HG02943 (cell line): ENCODE measurements around the gene DTX3L.

Source experiments
- ATAC-seq: cut with Tn5 transposase; IDR thresholded peaks from one replicate; pipeline ENCODE4 v1.9.1; 2021; ENCODE audit warnings: mild to moderate bottlenecking, low read depth, moderate library complexity; ENCODE audit not compliant: unreplicated experiment

Gene DTX3L

DNA sequence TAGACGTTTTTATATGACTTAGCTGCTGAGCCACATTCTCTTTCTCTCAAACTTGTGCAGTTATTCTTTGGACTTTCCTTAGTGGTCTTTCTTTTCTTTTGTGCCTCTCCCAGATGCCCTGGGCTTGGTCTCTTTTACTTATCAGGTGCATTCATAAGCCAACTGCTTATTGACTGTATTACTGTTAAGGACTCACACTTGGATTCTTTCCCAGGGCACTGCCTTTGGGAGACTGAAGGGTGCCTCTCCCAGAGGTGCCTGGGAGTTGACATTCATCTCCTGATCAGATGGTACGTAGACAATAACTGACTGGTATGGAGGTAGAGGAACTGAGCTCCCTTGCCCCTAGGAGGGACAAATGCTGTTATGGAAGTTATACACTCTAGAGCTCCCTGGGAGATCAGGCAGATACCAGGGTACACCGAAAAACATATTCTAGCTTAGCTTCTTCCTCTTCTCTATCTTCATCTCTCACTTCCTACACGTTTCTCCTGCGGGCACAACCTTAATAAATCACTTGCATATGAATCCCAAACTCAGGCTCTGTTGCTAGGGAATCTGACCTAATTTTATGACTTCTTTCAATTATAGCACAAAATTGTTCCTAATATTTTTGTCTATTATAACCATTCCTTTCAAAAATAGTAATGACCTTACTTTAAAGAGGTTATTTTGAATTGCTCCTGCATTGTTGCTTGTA is 38.0 kb downstream of the DTX3L start:
- no peak for ATAC-seq

DNA sequence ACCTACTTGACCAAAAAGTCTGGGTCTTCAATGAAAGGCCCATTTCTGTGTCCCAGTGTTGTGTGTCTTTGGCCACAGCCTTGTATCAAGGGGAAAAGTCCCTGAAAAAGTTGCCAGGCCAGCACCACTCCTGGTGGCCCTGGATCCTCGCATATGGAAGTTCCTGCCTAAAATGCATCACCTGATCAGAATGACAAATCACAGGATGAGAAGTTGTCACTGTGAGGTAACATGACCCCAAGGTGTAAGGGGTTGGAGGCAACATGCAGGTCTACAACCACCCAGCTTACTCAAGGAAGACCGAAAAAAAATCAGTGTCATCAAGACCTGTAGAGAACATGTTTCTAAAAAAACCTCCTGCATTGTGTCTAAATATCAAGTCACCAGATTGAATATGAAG is 38.9 kb downstream of the DTX3L start:
- no peak for ATAC-seq

DNA sequence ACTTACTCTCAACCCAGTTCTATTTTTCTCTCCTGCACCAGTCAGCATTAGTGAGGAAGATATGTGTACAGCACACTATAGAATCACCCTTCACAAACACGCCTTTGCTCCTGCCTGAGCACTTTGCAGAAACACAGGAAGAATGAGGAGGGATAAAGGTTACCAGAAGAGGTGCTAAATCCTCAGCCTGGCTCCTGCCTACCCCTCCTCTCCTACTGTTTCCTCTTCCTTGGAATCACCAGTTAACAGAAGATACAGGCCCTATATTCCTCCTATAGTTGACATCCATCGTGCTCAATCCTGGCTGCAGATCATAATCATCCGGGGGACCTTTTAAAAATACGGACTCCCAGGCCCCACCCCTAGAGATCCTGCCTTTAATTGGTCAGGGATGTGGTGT is 42.2 kb downstream of the DTX3L start:
- ATAC-seq: no peak

DNA sequence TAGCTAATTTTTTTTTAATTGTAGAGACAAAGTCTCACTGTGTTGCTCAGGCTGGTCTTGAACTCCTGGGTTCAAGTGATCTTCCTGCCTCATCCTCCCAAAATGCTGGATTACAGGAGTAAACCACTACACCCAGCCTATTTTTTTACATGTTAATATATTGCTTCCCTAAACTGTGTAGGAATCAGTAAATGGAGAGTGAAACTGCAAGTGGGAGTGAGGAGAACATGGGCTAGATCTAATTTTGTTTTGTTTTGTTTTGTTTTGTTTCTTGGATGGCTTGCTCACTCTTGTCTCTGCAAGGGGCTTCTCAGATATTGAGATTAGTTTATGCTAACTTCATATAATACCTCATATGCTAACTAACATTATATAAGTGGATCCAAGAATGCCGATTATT is 44.8 kb downstream of the DTX3L start:
- no peak for ATAC-seq

DNA sequence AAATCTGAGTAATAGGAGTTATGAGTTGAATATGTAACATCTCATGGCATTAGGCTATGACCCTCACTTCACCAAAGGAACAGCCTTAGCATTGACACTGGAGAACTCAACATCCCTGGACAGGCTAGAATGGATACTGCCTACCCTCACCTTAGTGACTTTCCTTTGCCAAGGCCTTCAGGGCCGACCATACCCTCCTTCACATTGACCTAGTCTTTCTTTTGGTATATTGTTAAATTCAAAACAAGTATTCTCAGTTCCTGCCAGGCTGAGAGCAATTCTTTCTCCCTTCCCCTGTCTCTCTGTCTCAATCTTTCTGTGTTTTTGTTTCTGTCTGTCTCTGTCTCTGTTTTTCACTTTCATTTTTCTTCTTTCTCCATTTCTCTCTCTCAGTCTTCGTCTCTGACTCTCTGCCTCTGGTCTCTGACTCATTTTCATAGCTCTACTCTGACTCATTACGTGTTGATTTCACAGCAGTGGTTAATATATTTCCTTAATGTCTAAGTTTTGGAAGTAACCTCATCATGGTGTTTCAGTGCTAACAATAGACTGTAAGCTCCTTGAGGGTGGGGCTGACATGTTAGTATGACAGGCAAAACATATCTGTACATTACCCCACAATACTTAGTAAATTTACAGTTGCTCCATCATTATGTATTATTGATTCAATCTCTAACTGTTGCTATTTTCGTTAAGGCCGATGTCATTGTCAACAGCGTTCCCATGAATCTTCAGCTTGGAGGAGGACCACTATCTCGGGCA is 45.8 kb downstream of the DTX3L start:
- ATAC-seq: peak; percentile 95

DNA sequence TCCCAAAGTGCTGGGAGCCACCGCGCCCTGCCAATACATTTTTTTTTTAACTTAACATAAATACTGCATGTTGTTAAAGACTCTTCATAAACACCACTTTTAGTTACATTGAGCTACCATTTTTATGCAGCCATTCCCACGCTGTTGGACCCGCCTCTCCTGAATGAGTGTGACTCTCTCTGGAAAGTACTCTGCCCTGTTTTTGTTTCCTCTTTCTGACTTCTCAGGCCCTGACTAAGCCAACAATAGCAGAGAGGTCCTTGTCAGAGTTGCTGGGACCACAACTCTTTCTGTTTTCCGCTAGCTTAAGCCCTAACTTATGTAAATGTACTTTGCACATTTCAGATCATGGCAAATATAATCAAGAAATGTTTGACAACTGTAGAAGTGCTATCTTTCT is 48.6 kb downstream of the DTX3L start:
- no peak for ATAC-seq

DNA sequence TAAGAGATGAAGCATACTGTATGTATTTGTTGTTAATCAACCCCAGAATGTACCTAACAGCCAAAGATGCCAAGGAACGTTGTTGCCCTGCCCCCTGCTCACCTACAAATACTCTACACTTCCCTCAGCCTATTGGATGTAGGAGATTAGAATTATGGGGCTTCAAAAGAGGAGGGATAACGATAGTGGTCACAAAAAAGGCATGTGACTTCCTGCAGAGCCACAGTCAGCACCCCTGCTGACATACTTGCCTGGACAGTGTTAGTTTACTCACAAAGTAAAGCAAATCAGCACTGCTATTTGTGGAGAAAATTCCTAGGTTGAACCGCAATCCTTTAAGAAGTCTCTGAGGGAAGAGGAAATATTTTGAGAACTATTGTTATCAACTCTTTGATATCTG is 51.2 kb downstream of the DTX3L start:
- ATAC-seq: no peak

DNA sequence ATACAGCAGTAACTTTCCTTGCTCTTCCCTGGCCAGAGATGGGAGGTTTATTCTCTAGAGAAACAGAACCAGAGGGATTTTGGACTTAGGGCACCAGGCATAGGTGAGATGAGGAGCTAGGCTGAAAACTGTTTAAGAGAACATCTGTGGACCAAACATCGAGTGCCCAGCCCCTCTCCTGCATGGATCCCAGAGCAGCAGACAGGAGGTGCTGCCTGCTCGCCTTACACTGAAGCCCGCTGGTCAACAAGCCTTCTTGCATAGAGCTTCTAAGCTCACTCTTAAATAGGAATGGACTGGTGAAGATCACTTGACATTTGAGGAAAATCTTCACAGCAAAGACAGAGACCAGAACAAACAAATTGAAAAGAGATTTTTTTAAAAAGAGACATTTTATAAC is 54.5 kb downstream of the DTX3L start:
- ATAC-seq: no peak

DNA sequence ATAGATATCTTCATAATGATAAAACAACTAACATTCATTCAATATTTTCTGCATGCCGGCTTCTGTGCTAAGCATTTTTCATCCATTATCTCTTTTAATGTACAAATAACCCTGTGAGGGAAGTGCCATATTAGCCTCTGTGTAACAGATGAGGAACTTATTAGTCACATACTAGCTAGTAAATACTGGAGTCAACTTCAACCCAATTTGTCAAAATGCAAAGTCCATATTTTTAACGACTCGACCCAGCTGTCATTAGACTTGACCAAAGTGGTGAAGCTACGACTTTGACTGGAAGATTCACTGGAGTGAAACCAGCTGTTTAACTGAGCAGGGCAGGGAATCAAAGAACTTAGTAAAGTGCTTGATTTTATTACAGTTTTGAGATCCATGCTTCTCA is 54.9 kb downstream of the DTX3L start:
- no peak for ATAC-seq

DNA sequence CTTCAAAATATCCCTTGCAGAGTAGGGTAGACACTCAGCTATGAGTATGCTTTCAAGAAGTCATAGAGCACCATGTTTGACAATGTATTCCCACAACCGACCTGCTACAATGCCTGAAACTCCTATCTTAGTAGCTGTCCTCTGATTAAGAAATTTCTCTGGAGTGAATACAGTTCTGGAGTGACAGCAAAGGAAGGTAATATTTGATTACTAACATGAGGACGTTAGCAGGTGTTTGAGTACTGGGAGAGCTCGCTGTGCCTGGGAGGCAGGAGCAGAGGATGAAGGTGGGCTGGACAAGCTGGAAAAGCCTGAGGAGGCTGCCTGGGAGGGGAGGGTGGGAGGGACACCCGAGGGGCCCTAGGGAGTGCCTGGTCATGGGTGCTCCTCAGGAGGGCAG is 56.3 kb downstream of the DTX3L start:
- no peak for ATAC-seq

DNA sequence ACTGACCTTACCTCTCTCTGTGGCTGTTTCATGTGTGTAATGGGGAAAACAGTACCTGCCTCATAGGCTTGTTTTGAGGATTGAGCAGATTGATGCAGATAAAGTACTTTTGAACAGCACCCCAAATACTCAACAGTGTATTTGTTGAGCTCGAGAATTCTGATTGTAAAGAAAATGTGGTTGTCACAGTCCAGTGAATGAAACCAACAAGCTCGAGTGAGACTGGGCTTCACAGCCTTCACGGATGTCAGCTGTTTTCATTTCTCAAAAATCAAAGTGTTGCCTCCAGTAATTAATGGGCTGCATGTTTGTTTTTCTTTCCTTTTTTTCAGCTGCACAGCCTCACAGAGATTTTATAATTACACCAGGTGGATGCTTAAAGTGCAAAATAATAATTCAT is 57.0 kb downstream of the DTX3L start:
- ATAC-seq: no peak

DNA sequence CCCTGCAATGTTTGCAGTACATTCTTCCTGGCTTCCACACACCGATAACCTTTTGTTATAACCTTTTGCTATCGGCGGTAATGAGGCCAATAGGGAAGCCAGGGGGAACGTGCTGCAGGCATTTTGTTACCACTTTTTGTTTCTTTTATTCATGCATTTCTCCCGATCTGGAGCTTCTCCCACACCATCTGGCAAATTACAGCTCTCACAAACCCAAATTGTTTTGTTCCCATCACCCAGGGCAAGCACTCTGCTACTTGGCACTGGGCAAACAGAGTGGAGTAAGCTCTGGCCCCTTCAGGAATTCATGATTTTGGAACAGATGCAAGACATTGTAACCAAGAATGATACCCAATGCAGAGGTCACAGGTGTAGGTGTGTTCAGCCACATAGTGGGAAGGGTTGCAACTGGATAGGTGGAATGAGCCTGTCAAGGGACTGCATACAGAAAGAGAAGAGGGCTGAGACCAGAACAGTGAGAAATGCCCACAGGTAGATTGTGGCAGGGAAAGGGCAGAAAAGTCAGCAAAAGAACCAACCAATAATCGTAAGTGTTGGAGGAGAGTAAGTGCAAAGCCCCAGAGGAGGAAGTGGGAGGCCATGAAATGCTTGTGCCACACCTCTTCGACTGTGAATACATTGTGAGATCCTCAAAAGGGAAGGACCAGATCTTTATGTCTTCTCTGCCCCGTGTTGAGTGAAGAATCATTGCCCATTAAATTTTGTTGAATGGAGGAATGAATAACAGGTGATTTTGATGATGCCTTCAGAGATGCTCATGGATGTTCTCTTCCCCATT is 59.1 kb downstream of the DTX3L start:
- no peak for ATAC-seq
